ENCODE data around the gene SAG. TPM values are rescaled to one million over a fixed set of nuclear protein-coding genes. Genes with fewer than 3 reads are reported as not detected.
"Not testable (repeated sequence)": the region's sequence is repeated elsewhere in the genome, so short reads cannot be mapped to it uniquely, and the experiment has no call there.

The SAG gene
- total RNA-seq, 1 donor from 2014 or later, result not detected

DNA sequence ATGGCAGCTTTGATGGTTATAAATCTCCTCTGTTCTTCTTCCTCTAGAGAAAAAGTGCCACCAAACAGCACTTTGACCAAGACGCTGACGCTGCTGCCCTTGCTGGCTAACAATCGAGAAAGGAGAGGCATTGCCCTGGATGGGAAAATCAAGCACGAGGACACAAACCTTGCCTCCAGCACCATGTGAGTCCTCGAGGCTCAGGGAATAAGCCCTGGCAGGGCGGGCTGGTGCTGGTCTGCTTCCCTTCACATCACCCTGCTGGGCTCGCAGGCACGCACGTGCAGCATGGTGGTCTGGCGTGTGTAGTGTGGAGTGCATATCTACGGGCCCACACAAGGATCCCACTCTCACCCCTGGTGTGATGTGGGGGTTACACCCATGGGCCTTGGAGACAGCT lies 27.3 kb downstream of the SAG start:
- Histone ChIP-seq H3K27me3 (ENCODE audit: control insufficient read depth, insufficient read depth, low read length) (peaks cover 6% of the 10 kb centered on the region), H3K36me3 (ENCODE audit: control insufficient read depth, insufficient read depth, low read length) (no peaks in the 10 kb centered on the region), H3K4me3 (ENCODE audit: low read depth, low read length) (no peak overlapping the region)
- DNase-seq (ENCODE audit: low read depth), result no peak
- TF ChIP-seq, protein P1, sequence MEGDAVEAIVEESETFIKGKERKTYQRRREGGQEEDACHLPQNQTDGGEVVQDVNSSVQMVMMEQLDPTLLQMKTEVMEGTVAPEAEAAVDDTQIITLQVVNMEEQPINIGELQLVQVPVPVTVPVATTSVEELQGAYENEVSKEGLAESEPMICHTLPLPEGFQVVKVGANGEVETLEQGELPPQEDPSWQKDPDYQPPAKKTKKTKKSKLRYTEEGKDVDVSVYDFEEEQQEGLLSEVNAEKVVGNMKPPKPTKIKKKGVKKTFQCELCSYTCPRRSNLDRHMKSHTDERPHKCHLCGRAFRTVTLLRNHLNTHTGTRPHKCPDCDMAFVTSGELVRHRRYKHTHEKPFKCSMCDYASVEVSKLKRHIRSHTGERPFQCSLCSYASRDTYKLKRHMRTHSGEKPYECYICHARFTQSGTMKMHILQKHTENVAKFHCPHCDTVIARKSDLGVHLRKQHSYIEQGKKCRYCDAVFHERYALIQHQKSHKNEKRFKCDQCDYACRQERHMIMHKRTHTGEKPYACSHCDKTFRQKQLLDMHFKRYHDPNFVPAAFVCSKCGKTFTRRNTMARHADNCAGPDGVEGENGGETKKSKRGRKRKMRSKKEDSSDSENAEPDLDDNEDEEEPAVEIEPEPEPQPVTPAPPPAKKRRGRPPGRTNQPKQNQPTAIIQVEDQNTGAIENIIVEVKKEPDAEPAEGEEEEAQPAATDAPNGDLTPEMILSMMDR (IDR thresholded peaks at IDR 0.05; ENCODE audit: insufficient read depth, low read length, poor library complexity, severe bottlenecking), result no peak

DNA sequence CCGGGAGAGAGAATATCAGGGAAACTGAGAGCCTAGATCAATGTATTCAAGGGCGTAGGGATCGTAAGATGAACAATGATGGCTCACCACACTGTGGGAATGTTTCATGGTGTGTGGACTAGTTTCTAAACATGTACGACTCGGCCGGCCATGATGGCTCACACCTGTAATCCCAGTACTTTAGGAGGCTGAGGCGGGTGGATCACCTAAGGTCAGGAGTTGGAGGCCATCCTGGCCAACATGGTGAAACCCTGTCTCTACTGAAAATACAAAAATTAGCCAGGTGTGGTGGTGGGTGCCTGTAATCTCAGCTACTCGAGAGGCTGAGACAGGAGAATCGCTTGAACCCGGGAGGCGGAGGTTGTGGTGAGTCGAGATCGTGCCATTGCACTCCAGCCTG lies 28.5 kb downstream of the SAG start:
- H3K36me3 ChIP-seq (ENCODE audit: control insufficient read depth, insufficient read depth, low read length); H3K4me3 ChIP-seq (ENCODE audit: low read depth, low read length); H3K27me3 ChIP-seq (ENCODE audit: control insufficient read depth, insufficient read depth, low read length); DNase-seq (ENCODE audit: low read depth): not testable (repeated sequence)

DNA sequence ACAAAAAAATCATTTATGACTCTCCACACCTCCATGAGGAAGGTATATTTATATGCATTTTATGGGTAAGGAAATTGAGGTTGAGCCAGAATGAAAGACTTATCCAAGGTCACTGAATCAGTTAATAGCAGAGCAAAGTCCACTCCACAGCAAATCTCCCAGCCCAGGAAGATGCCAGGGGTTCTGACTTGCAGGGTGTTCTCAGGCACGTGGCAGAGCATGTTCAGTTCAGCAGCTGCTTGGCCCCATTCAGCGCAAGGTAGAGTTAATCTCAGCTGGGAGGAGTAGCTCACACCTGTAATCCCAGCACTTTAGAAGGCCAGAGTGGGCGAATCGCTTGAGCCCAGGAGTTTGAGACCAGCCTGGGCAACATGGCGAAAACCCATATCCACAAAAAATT lies 28.9 kb downstream of the SAG start:
- TF ChIP-seq, protein P1 (IDR thresholded peaks at IDR 0.05; ENCODE audit: insufficient read depth, low read length, poor library complexity, severe bottlenecking), result no peak
- no peak for DNase-seq (ENCODE audit: low read depth)
- no peaks in the 10 kb centered on the region for H3K36me3 ChIP-seq (ENCODE audit: control insufficient read depth, insufficient read depth, low read length)
- no peak overlapping the region for H3K4me3 ChIP-seq (ENCODE audit: low read depth, low read length)
- peaks cover 6% of the 10 kb centered on the region for H3K27me3 ChIP-seq (ENCODE audit: control insufficient read depth, insufficient read depth, low read length)

DNA sequence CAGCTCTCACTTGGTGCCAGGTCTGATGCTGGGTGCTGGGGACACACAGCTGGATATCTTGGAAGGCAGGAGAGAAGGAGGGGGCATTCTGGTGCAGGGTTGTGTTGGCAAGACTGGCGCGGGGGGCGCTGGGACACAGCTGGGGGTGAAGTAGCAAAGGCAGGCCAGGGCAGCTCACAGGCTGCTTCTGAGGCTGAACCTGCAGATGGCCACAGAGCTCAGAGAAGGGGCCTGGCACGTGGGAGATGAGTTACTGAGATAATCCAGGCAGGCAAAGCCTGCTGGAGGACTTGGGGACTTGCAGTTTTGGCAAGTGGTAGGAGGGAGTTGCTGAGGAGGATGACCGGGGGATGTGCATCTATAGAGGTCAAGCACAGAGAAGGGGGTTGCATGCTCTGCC lies 30.4 kb downstream of the SAG start:
- H3K27me3 ChIP-seq (ENCODE audit: control insufficient read depth, insufficient read depth, low read length), result peaks cover 6% of the 10 kb centered on the region
- H3K4me3 ChIP-seq (ENCODE audit: low read depth, low read length), result no peak overlapping the region
- no peaks in the 10 kb centered on the region for H3K36me3 ChIP-seq (ENCODE audit: control insufficient read depth, insufficient read depth, low read length)
- TF ChIP-seq, protein P1 (IDR thresholded peaks at IDR 0.05; ENCODE audit: insufficient read depth, low read length, poor library complexity, severe bottlenecking), result no peak
- no peak for DNase-seq (ENCODE audit: low read depth)

DNA sequence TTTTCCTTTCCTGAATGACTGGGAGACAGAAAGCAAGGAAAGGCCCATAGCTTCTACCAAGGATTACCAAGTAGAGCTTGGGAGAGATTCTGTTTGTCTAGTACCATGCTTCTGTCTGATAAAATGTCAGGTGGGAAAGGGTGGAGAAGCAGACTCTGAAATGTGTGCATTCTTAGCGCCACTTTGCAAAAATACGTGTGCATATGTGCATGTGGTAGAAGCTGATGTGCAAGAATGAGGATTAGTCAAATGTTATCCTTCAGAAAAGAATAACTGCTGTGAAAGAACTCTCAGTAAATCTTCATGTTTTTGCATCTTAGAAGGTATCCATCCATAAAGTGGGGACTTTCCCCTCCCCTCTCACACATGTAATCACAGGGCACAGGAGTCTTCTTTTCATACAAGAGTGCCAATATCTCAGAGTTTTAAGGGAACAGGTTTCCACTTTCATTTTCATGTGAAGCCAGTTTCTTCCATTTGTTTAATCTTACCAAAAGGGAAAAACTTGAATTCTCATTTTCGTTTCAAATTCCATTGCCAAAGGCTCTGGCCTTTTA lies 31.3 kb downstream of the SAG start:
- H3K4me3 ChIP-seq (ENCODE audit: low read depth, low read length), result no peak overlapping the region
- H3K36me3 ChIP-seq (ENCODE audit: control insufficient read depth, insufficient read depth, low read length), result no peaks in the 10 kb centered on the region
- no peak for DNase-seq (ENCODE audit: low read depth)
- peaks cover 6% of the 10 kb centered on the region for H3K27me3 ChIP-seq (ENCODE audit: control insufficient read depth, insufficient read depth, low read length)
- TF ChIP-seq, protein P1 (IDR thresholded peaks at IDR 0.05; ENCODE audit: insufficient read depth, low read length, poor library complexity, severe bottlenecking), result no peak

DNA sequence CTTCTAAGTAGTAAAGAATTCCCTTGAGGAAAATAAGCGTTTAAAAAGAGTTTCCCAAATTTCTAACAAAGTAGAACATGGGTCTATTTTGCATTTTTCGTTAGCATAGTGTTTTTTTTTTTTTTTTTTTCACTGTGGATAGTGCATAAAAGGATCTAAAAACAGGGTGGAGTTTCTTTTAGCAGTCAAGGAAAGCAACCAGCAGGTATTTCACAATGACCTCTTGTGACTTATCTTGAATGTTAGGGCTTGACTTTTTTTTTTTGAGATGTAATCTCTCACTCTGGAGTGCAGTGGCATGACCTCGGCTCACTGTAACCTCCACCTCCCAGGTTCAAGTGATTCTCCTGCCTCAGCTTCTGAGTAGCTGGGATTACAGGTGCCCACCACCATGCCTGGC lies 31.8 kb downstream of the SAG start:
- H3K36me3 ChIP-seq (ENCODE audit: control insufficient read depth, insufficient read depth, low read length), result no peaks in the 10 kb centered on the region
- no peak for DNase-seq (ENCODE audit: low read depth)
- H3K4me3 ChIP-seq (ENCODE audit: low read depth, low read length), result no peak overlapping the region
- TF ChIP-seq, protein P1 (IDR thresholded peaks at IDR 0.05; ENCODE audit: insufficient read depth, low read length, poor library complexity, severe bottlenecking), result no peak
- peaks cover 6% of the 10 kb centered on the region for H3K27me3 ChIP-seq (ENCODE audit: control insufficient read depth, insufficient read depth, low read length)

All from kidney epithelial cell (primary cell).